Right renal cortex interstitium (tissue), 3 donors: ENCODE results near the gene ARMS2. TPM values are rescaled to one million over a fixed set of nuclear protein-coding genes. Genes with fewer than 3 reads are reported as not detected.

Experiments
- DNase-seq, 3 donors: peaks; one replicate each; pipeline ENCODE4 v3.0.0-alpha.2; 2013; ENCODE audit warnings: low read depth in 3 of 3, low spot score in 2 of 3
- polyA plus RNA-seq, 3 donors: library from polyadenylated mRNA; unstranded; fragments of 120-200 nt; gene quantifications; one replicate each; pipeline ENCODE4 v1.2.1, GENCODE V29; 2013; ENCODE audit not compliant: insufficient read length in 3 of 3

Gene ARMS2
- polyA plus RNA-seq, 3 donors: 0.19 TPM; not detected in 2

GRCh38 chr10:122468926-122469781 is 14.7 kb downstream of the ARMS2 start:
- DNase-seq: no peak

- DNase-seq: no peak
These were observed 15.4 kb downstream of the ARMS2 start for GRCh38 chr10:122469848-122470247.

- no peak for DNase-seq
These were observed 17.2 kb downstream of the ARMS2 start for GRCh38 chr10:122471531-122472177.

- DNase-seq: no peak
These were observed 18.7 kb downstream of the ARMS2 start for GRCh38 chr10:122473116-122473515.

GRCh38 chr10:122474131-122474818 is 19.8 kb downstream of the ARMS2 start:
- no peak for DNase-seq

- no peak for DNase-seq
These were observed 20.6 kb downstream of the ARMS2 start for GRCh38 chr10:122475100-122475499.

GRCh38 chr10:122475591-122476332 is 21.3 kb downstream of the ARMS2 start:
- no peak for DNase-seq

- DNase-seq: no peak
These were observed 21.9 kb downstream of the ARMS2 start for GRCh38 chr10:122476333-122476695.

GRCh38 chr10:122477436-122477835 is 23.0 kb downstream of the ARMS2 start:
- no peak for DNase-seq

- no peak for DNase-seq
These were observed 24.5 kb downstream of the ARMS2 start for GRCh38 chr10:122478971-122479370.

- no peak for DNase-seq
These were observed 25.8 kb downstream of the ARMS2 start for GRCh38 chr10:122480146-122480833.

GRCh38 chr10:122481296-122482056 is 27.0 kb downstream of the ARMS2 start:
- no peak for DNase-seq

GRCh38 chr10:122484276-122485060 is 30.0 kb downstream of the ARMS2 start:
- no peak for DNase-seq

- no peak for DNase-seq
These were observed 31.2 kb downstream of the ARMS2 start for GRCh38 chr10:122485670-122486069.

- no peak for DNase-seq
These were observed 32.1 kb downstream of the ARMS2 start for GRCh38 chr10:122486406-122487080.

GRCh38 chr10:122487174-122487765 is 32.8 kb downstream of the ARMS2 start:
- DNase-seq: no peak

- DNase-seq: no peak
These were observed 35.8 kb downstream of the ARMS2 start for GRCh38 chr10:122490268-122490667.
